ENCODE measurements around the gene NAA35.
"Not testable (repeated sequence)": the region's sequence is repeated elsewhere in the genome, so short reads cannot be mapped to it uniquely, and the experiment has no call there.

The NAA35 gene

GRCh38 chr9:85940832-85941621 is at the start of gene NAA35:
Gene NAA35 (plus strand): TSS chr9:85941146. CDS start chr9:85942160, 1,014 bp downstream.
- in situ Hi-C loops (cut with MboI; ENCODE audit: low sequenced_read_pairs), result no loop called here

GRCh38 chr9:85892401-85892800 is 48.5 kb upstream of the NAA35 start:
- in situ Hi-C loops (cut with MboI; ENCODE audit: low sequenced_read_pairs), result no loop called here

- in situ Hi-C loops (cut with MboI; ENCODE audit: low sequenced_read_pairs), result no loop called here
These were observed 45.3 kb upstream of the NAA35 start for GRCh38 chr9:85895685-85896084.

- in situ Hi-C loops (cut with MboI; ENCODE audit: low sequenced_read_pairs), result no loop called here
These were observed 43.1 kb upstream of the NAA35 start for GRCh38 chr9:85897848-85898247.

GRCh38 chr9:85898332-85898731 is 42.6 kb upstream of the NAA35 start:
- in situ Hi-C loops (cut with MboI; ENCODE audit: low sequenced_read_pairs), result no loop called here

GRCh38 chr9:85899388-85899787 is 41.6 kb upstream of the NAA35 start:
- in situ Hi-C loops (cut with MboI; ENCODE audit: low sequenced_read_pairs), result no loop called here

- in situ Hi-C loops (cut with MboI; ENCODE audit: low sequenced_read_pairs), result no loop called here
These were observed 40.3 kb upstream of the NAA35 start for GRCh38 chr9:85900504-85901201.

GRCh38 chr9:85904975-85905374 is 36.0 kb upstream of the NAA35 start:
- in situ Hi-C loops (cut with MboI; ENCODE audit: low sequenced_read_pairs), result no loop called here

- in situ Hi-C loops (cut with MboI; ENCODE audit: low sequenced_read_pairs), result no loop called here
These were observed 35.0 kb upstream of the NAA35 start for GRCh38 chr9:85905957-85906356.

- in situ Hi-C loops (cut with MboI; ENCODE audit: low sequenced_read_pairs), result no loop called here
These were observed 31.6 kb upstream of the NAA35 start for GRCh38 chr9:85909390-85909789.

- in situ Hi-C loops (cut with MboI; ENCODE audit: low sequenced_read_pairs), result no loop called here
These were observed 26.8 kb upstream of the NAA35 start for GRCh38 chr9:85914108-85914507.

- in situ Hi-C loops (cut with MboI; ENCODE audit: low sequenced_read_pairs), result no loop called here
These were observed 23.2 kb upstream of the NAA35 start for GRCh38 chr9:85917756-85918155.

- in situ Hi-C loops (cut with MboI; ENCODE audit: low sequenced_read_pairs), result no loop called here
These were observed 15.5 kb upstream of the NAA35 start for GRCh38 chr9:85925493-85925892.

GRCh38 chr9:85927076-85927475 is 13.9 kb upstream of the NAA35 start:
- in situ Hi-C loops (cut with MboI; ENCODE audit: low sequenced_read_pairs), result no loop called here

- in situ Hi-C loops (cut with MboI; ENCODE audit: low sequenced_read_pairs), result no loop called here
These were observed 9.5 kb upstream of the NAA35 start for GRCh38 chr9:85931495-85931894.

GRCh38 chr9:85935950-85936349 is 5.0 kb upstream of the NAA35 start:
- in situ Hi-C loops (cut with MboI; ENCODE audit: low sequenced_read_pairs), result not testable (repeated sequence)

- in situ Hi-C loops (cut with MboI; ENCODE audit: low sequenced_read_pairs), result no loop called here
These were observed 593 bp upstream of the NAA35 start for GRCh38 chr9:85940275-85940831.

GRCh38 chr9:85941622-85941940 is 635 bp downstream of the NAA35 start:
- in situ Hi-C loops (cut with MboI; ENCODE audit: low sequenced_read_pairs), result no loop called here

- in situ Hi-C loops (cut with MboI; ENCODE audit: low sequenced_read_pairs), result no loop called here
These were observed 1.3 kb downstream of the NAA35 start for GRCh38 chr9:85941966-85942912.

- in situ Hi-C loops (cut with MboI; ENCODE audit: low sequenced_read_pairs), result no loop called here
These were observed 2.2 kb downstream of the NAA35 start for GRCh38 chr9:85942913-85943709.
